ENCODE results near the gene CHKA. TPM values are rescaled to one million over a fixed set of nuclear protein-coding genes. Genes with fewer than 3 reads are reported as not detected.

Gene CHKA
- total RNA-seq, 3 donors from 2014 or later, result 15.1 to 20.2 (median 18.9) TPM

DNA sequence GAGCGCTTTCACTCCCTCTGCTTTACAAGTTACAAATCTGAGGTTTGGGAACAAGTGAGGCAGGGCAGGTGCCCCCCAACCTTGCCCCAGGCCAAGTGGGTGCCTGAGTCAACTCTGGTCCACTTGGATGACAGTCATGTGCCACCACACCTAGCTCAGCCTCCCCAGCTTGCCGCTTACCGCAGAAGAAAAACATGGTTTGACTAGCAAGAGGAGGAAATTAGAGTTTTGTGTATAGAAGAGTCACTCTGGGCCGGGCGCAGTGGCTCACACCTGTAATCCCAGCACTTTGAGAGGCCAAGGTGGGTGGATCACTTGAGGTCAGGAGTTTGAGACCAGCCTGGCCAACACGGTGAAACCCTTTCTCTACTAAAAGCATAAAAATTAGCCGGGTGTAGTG lies 27.7 kb upstream of the CHKA start:
- Mint-ChIP-seq H3K36me3 (ENCODE audit: insufficient read depth) (no peaks in the 10 kb centered on the region), H3K4me3 (no peak overlapping the region), H3K27me3 (ENCODE audit: low read depth) (peaks cover 2% of the 10 kb centered on the region), H3K4me1 (ENCODE audit: low read depth) (no peaks in the 10 kb centered on the region), H3K9me3 (no peaks in the 10 kb centered on the region)
- ATAC-seq (no peak), DNase-seq (no peak)

DNA sequence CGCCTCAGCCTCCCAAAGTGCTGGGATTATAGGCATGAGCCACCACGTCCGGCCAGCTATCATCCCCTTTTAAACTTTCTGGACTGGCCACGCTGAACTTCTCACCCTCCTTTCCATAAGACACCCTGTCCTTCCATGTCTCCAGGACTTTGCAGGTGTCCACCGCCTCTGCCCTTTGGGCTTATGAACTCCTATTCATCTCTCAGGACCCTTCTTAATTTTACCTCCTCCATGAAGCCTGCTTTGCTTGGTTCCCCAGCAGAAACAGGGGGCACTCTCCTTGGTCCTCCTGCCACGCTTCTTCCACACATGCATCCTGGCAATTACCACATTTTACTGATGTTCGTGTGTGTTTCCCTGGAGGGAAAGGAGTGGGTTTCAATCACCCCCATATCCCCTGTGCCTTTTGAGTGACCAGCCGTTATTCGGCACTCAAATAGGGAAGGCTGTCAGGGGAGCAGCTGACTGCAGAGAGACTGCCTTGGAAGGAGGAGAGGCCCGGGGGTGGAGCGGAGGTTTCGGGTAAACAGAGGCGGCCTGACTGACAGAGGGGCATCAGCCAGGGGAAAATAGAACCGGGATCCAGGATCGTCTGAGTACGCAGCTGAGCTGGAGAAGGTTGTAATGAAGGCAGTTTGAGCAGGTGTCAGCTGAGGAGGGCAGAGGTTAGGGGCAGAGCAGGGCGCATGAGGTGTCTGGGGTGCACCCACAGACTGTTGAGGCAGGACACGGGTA lies 27.1 kb upstream of the CHKA start:
- no peak for DNase-seq
- Mint-ChIP-seq H3K9me3 (no peaks in the 10 kb centered on the region), H3K27me3 (ENCODE audit: low read depth) (peaks cover 2% of the 10 kb centered on the region), H3K4me3 (no peak overlapping the region), H3K36me3 (ENCODE audit: insufficient read depth) (no peaks in the 10 kb centered on the region), H3K4me1 (ENCODE audit: low read depth) (no peaks in the 10 kb centered on the region)
- no peak for ATAC-seq

DNA sequence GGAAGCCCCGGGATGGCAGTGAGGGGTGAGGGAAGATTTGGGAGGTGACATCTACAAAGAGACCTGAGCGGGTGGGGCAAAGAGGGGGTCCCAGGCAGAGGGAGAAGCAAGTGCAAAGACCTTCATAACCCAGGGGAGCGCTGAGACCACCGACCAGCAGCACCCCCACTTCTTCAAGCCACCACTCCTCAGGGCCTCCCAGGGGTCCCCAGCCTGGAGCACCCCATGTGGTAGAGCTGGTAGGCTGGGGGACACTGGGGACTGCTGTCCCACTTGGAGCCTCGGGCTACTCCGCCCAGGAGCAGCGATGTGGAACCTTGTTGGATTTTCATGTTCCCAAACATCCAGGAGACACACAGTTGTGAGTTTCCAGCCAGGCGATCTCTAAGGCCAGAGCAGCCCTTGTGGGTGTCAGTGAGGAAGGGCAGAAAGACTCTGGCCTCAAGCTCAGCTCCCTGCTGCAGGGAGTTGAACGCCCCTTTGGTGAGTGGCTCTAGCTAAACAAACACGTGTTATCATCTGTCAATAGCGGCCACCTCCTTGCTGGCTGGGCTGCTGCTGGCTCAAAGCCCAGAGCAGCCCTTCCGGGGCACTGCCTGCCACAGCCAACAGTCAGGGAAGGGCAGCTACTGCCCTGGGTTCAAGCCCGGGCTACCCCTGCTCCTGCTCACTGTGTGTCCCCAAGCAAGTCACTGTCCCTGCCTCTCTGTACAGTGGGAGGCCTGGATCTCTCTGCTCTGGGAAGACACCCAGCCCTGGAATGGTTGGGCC lies 25.7 kb upstream of the CHKA start:
- Mint-ChIP-seq H3K4me1 (ENCODE audit: low read depth) (peaks cover 5% of the 10 kb centered on the region), H3K4me3 (no peak overlapping the region), H3K9me3 (no peaks in the 10 kb centered on the region), H3K27me3 (ENCODE audit: low read depth) (peaks cover 2% of the 10 kb centered on the region), H3K36me3 (ENCODE audit: insufficient read depth) (no peaks in the 10 kb centered on the region)
- ATAC-seq, result no peak
- no peak for DNase-seq

DNA sequence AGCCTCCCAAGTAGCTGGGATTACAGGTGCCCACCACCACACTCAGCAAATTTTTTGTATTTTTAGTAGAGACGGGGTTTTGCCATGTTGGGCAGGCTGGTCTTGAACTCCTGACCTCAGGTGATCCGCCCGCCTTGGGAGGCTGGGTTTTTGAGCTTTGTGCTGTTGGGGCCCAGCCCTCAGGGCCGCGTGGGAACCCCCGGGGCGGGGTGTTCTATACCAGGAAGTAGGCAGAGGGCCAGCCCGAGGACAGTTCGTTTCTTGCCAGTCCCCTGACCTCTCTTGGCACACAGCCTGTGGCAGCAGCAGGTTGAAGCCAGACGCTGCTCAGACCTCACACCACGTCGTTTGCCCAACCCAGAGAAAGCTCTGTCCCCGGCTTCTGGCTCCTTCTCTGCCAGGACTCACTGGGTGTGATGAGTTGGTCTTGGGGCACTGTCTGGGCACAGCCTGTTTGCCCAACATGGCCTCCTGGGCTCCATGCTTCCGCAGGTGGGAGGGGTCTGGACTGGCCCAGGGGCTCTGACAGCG lies 24.9 kb upstream of the CHKA start:
- Mint-ChIP-seq H3K4me1 (ENCODE audit: low read depth) (peaks cover 10% of the 10 kb centered on the region), H3K4me3 (no peak overlapping the region), H3K9me3 (no peaks in the 10 kb centered on the region), H3K36me3 (ENCODE audit: insufficient read depth) (no peaks in the 10 kb centered on the region), H3K27me3 (ENCODE audit: low read depth) (peaks cover 2% of the 10 kb centered on the region)
- no peak for ATAC-seq
- no peak for DNase-seq

DNA sequence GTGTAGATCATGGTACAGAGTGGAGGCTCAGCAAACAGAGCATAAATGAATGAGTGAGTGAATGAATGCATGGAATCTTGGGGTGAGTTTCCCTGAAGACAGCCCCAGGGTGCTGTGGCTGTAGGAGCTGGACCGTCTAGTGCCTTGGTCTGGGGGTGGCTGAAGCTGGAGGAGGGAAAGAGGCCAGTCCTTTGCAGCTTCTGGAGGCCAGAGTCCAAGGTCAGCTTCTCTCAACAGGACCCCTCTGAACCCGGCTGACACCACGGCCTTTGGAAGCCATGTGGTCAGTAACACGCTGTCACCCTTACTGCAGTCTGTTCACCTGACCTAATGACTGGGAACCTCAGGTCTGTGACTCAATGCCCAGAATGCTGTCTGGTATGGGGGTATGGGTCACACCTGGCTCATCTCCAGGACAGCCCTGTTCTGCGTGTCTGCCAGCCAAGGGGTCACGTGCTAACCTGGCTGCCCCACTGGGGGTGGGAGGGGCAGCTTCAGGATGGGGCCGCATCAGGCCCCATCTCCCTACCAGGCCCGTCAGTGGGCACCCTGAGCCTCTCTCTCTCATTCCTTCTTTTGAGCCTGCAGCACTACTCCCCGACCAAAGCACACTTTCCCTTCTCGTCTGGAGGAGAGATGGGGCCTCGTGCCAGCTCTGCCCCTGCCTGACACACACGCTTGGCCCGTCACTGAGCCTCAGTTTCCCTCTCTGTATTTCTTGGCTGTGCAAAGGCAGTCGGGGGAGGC lies 24.1 kb upstream of the CHKA start:
- ATAC-seq, result no peak
- Mint-ChIP-seq H3K27me3 (ENCODE audit: low read depth) (peaks cover 2% of the 10 kb centered on the region), H3K4me1 (ENCODE audit: low read depth) (peaks cover 10% of the 10 kb centered on the region), H3K4me3 (no peak overlapping the region), H3K9me3 (no peaks in the 10 kb centered on the region), H3K36me3 (ENCODE audit: insufficient read depth) (no peaks in the 10 kb centered on the region)
- no peak for DNase-seq

DNA sequence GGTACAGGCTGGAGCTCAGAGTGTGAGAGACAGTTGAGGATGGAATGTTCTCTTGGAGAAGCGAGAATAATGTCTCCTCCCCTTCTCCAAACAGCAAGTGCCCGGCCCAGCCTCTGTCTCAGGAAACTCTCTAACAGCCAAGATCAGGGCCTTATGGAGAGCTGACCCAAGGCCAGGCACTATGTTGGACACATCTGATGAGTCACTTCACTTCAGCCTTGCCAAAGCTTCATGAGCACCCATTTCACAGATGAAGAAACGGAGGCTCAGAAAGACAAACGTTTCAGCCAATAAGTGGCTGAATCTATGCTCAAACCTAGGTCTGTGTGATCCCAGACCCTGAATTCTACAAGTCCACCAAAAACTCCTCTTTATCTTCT lies 22.1 kb upstream of the CHKA start:
- no peak overlapping the region for H3K4me3 Mint-ChIP-seq
- peaks cover 2% of the 10 kb centered on the region for H3K27me3 Mint-ChIP-seq (ENCODE audit: low read depth)
- H3K36me3 Mint-ChIP-seq (ENCODE audit: insufficient read depth), result no peaks in the 10 kb centered on the region
- ATAC-seq (no peak), DNase-seq (no peak)
- peaks cover 10% of the 10 kb centered on the region for H3K4me1 Mint-ChIP-seq (ENCODE audit: low read depth)
- no peaks in the 10 kb centered on the region for H3K9me3 Mint-ChIP-seq

DNA sequence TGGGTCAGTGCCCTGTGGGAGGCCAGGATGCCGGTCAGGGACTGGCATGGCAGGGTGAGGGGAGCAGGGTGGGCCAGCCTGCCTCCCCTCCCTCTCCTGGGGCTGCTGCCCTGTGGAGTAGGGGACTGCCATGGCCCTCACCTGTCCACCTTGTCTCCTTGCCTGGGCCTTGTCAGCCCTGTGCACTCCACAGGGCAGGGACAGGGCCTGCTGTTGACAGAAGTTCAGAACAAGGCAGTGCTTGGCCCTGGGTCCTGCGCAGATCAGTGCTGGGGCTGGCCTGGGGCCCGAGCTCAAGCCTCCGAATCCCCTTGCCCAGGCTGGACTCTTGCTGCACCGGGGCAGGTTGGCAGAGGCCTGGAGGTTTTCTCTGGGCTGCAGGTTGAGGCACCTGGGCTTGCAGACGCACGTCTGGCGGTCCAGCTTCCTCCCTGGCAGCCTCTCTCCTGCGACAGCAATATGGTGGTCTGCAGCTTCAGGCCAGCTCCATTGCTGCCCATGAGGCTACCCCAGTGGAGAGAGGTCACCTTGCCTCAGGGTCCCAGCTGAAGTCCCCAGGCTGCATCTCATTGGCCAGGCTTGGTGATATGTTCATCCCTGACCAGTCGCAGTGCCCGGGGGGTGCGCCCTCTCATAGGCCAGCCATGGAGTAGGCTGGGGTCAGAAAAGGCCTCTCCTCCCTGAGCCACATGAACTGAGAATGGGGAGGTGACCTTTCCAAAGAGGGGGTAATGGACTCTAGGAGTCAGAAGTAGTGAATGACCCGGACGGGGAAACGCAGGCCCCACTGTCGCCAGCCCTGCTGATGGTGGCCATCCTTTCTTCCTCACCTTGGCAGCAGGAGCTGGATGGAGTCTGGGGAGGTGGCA lies 21.5 kb upstream of the CHKA start:
- H3K4me1 Mint-ChIP-seq (ENCODE audit: low read depth), result peaks cover 10% of the 10 kb centered on the region
- DNase-seq, result no peak
- no peak overlapping the region for H3K4me3 Mint-ChIP-seq
- no peaks in the 10 kb centered on the region for H3K36me3 Mint-ChIP-seq (ENCODE audit: insufficient read depth)
- peaks cover 2% of the 10 kb centered on the region for H3K27me3 Mint-ChIP-seq (ENCODE audit: low read depth)
- H3K9me3 Mint-ChIP-seq, result no peaks in the 10 kb centered on the region
- ATAC-seq, result peak; percentile 22 to 28

DNA sequence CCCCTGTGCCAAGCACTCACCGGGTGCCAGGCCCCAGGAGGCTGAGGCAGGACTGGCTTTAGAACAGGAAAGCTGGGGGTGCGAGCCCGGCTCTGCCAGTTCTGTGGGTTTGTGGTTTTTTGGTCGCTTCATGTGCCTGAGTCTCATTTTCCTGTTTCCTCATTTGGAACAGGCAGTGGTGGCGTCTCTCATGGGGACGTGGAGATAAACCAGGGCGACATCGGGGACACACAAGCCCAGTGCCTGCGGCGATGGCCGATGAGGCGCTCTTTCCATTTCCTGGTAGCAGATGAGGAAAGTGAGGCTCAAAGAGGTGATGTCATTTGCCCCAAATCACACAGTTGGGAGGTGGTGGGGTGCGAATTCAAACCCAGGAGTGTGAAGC lies 20.8 kb upstream of the CHKA start:
- peak; percentile 71 to 78 for ATAC-seq

DNA sequence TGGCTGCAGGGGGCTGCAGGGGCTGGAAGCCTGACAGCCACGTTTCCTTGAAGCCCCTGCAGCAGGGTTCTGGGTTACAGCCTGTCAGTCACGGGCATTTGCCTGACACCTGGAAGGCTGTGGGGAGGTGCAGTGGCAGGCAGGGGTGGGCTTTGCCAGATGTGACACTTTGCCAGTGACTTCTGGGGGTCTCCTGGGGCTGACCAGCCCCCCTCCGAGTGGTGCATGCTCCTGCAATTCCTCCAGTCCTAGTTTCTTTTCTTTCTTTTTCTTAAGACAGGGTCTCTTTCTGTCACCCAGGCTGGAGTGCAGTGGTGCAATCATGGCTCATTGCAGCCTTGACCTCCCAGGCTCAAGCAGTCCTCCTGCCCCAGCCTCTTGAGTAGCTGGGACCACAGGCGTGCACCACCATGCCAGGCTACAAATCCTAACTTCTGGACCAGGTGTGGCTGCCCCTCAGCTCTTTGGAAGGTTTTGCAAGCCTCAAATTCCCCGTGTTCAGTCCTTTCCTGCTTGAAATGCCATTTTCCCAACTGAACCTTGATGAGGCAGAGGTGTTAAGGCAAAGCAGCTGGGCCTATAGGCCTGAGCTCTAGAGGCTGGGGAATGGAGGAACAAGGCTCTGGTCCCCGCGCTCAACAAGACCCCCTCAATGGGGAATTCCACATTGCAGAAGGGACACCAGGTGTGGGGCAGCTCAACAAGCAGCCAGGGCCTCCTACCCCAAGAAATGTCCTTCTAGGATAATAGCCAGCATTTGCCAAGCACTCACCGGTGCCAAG lies 20.2 kb upstream of the CHKA start:
- DNase-seq (no peak), ATAC-seq (no peak)
- Mint-ChIP-seq H3K4me1 (ENCODE audit: low read depth) (peaks cover 10% of the 10 kb centered on the region), H3K9me3 (no peaks in the 10 kb centered on the region), H3K4me3 (no peak overlapping the region), H3K36me3 (ENCODE audit: insufficient read depth) (no peaks in the 10 kb centered on the region), H3K27me3 (ENCODE audit: low read depth) (peaks cover 2% of the 10 kb centered on the region)

More for the DNA sequence above, 20.8 kb upstream of the CHKA start:
- H3K36me3 Mint-ChIP-seq (ENCODE audit: insufficient read depth), result no peaks in the 10 kb centered on the region
- DNase-seq, result peak; percentile 36
- H3K27me3 Mint-ChIP-seq (ENCODE audit: low read depth), result peaks cover 2% of the 10 kb centered on the region
- peaks cover 10% of the 10 kb centered on the region for H3K4me1 Mint-ChIP-seq (ENCODE audit: low read depth)
- peak overlapping the region; percentile 29 for H3K4me3 Mint-ChIP-seq
- no peaks in the 10 kb centered on the region for H3K9me3 Mint-ChIP-seq

DNA sequence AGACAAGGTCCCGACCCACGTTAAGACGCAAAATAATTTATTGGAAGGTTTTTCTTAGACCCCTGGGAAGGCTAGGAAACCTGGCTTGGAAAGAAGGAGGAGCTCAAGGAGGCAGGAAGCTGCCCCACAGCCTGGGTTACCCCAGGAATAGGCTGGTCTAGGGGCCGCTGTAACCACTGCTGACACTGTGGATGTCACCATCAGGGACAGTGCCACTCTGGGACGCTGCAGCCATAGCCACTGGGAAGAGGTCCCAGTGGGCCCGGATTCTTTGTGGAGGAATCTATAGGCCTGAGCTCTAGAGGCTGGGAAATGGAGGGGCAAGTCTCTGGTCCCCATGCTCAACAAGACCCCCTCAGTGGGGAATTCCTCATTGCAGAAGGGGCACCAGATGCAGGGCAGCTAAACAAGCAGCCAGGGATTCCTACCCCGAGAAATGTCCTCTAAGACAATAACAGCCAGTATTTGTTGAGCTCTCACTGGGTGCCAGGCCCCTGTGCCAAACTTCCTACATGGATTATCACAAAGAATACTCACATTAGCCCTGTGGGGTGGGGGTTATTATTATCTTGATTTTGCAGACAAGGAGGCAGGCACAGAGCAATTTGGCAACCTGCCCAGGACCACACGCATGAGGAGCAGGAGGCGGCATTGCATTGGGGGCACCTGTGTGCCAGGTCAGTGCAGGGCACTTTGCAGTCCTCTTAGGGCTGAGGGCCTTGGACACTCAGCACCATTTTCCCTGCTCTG lies 19.5 kb upstream of the CHKA start:
- Mint-ChIP-seq H3K4me3 (no peak overlapping the region), H3K27me3 (ENCODE audit: low read depth) (peaks cover 2% of the 10 kb centered on the region), H3K9me3 (no peaks in the 10 kb centered on the region), H3K4me1 (ENCODE audit: low read depth) (peaks cover 10% of the 10 kb centered on the region), H3K36me3 (ENCODE audit: insufficient read depth) (no peaks in the 10 kb centered on the region)
- ATAC-seq (no peak), DNase-seq (no peak)

DNA sequence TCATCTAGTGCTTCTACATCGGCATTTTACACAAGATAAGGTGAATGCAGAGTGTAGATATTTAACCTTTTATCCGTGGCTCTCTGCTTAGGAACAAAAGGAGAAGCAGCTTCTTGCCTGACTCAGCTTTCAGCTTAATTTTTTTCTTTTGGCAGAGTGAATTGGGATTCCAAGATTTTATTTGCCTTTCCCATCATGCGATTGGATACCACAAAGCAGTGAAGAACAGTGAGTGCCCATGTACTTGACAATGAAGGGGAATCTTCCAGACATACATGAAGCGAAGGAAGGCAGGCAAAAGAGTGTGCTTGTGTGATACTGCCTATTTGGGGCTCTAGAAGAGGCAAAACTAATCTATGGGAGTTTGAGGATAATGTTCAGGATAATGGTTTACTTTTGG lies 17.0 kb upstream of the CHKA start:
- H3K36me3 Mint-ChIP-seq (ENCODE audit: insufficient read depth), result no peaks in the 10 kb centered on the region
- no peaks in the 10 kb centered on the region for H3K9me3 Mint-ChIP-seq
- DNase-seq (no peak), ATAC-seq (no peak)
- no peak overlapping the region for H3K4me3 Mint-ChIP-seq
- H3K27me3 Mint-ChIP-seq (ENCODE audit: low read depth), result peaks cover 2% of the 10 kb centered on the region
- H3K4me1 Mint-ChIP-seq (ENCODE audit: low read depth), result peaks cover 10% of the 10 kb centered on the region

DNA sequence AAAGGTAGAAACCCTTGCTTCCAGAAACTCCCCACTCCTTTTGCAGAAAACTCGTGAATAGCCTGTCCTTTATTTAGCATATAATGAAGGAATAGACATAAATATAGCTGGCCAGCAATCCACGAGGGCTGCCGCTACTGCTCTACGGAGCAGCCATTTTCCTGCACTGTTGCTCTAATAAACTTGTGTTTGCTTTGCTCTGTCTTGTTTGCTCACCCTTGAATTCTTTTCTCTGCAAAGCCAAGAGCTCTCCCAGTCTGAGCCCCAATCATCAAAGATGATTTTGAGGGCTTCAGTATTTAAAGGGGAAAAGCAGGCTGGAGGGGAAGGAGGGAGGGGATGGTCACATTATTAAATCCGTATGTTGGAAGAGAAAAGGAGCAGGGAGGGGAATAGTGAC lies 16.6 kb upstream of the CHKA start:
- H3K27me3 Mint-ChIP-seq (ENCODE audit: low read depth), result peaks cover 2% of the 10 kb centered on the region
- DNase-seq (no peak), ATAC-seq (no peak)
- no peaks in the 10 kb centered on the region for H3K36me3 Mint-ChIP-seq (ENCODE audit: insufficient read depth)
- peaks cover 10% of the 10 kb centered on the region for H3K4me1 Mint-ChIP-seq (ENCODE audit: low read depth)
- no peak overlapping the region for H3K4me3 Mint-ChIP-seq
- H3K9me3 Mint-ChIP-seq, result no peaks in the 10 kb centered on the region

DNA sequence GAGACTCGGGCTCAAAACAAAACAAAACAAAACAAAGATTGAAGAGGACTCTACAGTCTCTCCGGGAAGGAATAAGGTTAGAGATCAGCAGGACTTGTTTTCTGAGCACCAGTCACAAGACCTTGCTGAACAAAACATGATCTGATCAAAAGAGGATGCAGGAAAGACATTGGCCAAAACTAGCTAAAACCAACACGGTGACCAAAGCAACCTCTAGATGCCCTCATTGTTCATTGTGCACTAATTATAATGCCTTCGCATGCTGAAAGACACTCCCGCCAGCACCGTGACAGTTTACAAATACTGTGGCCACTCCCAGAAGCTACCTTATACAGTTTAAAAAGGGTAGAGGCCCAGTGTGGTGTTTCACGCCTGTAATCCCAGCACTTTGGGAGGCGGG lies 15.7 kb upstream of the CHKA start:
- DNase-seq (no peak), ATAC-seq (no peak)
- peaks cover 4% of the 10 kb centered on the region for H3K27me3 Mint-ChIP-seq (ENCODE audit: low read depth)
- peaks cover 6% of the 10 kb centered on the region for H3K4me1 Mint-ChIP-seq (ENCODE audit: low read depth)
- peaks cover 4% of the 10 kb centered on the region for H3K9me3 Mint-ChIP-seq
- H3K4me3 Mint-ChIP-seq, result no peak overlapping the region
- peaks cover 2% of the 10 kb centered on the region for H3K36me3 Mint-ChIP-seq (ENCODE audit: insufficient read depth)
